ENCODE data around the gene ADAM12.

ADAM12 gene

GRCh38 chr10:126214679-126215078 is 173.6 kb downstream of the ADAM12 start:
- no peak for TF ChIP-seq CTCF (IDR thresholded peaks at IDR 0.05; ENCODE audit: low read depth, low read length)
- no peak for TF ChIP-seq EZH2phosphoT487 (IDR thresholded peaks at IDR 0.05; ENCODE audit: low read depth)
- no peaks in the 10 kb centered on the region for H3K36me3 ChIP-seq (replicated peaks; ENCODE audit: low read depth, low read length)
- no peaks in the 10 kb centered on the region for H3K9me3 ChIP-seq (ENCODE audit: insufficient read depth, low read length)
- H2AFZ ChIP-seq (ENCODE audit: low read depth, low read length): no peak overlapping the region
- no peaks in the 10 kb centered on the region for H3K79me2 ChIP-seq (ENCODE audit: low read length)
- no peaks in the 10 kb centered on the region for H3K27me3 ChIP-seq (ENCODE audit: low read depth, low read length)
- H3K4me1 ChIP-seq (ENCODE audit: low read length): no peaks in the 10 kb centered on the region
- H3K27ac ChIP-seq (ENCODE audit: low read length): no peak overlapping the region
- no peaks in the 10 kb centered on the region for H4K20me1 ChIP-seq (ENCODE audit: insufficient read depth, low read length)
- H3K4me2 ChIP-seq (ENCODE audit: low read length): no peak overlapping the region
- no peak overlapping the region for H3K9ac ChIP-seq (ENCODE audit: low read length)
- no peak overlapping the region for H3K4me3 ChIP-seq (ENCODE audit: low read length)

- H3K27ac ChIP-seq (ENCODE audit: low read length): no peak overlapping the region
- H3K4me3 ChIP-seq (ENCODE audit: low read length): no peak overlapping the region
- TF ChIP-seq CTCF (IDR thresholded peaks at IDR 0.05; ENCODE audit: low read depth, low read length) (no peak), EZH2phosphoT487 (IDR thresholded peaks at IDR 0.05; ENCODE audit: low read depth) (no peak)
- no peaks in the 10 kb centered on the region for H3K27me3 ChIP-seq (ENCODE audit: low read depth, low read length)
- H3K9me3 ChIP-seq (ENCODE audit: insufficient read depth, low read length): no peaks in the 10 kb centered on the region
- H4K20me1 ChIP-seq (ENCODE audit: insufficient read depth, low read length): no peaks in the 10 kb centered on the region
- H3K9ac ChIP-seq (ENCODE audit: low read length): no peak overlapping the region
- no peak overlapping the region for H2AFZ ChIP-seq (ENCODE audit: low read depth, low read length)
- H3K4me1 ChIP-seq (ENCODE audit: low read length): no peaks in the 10 kb centered on the region
- no peak overlapping the region for H3K4me2 ChIP-seq (ENCODE audit: low read length)
- H3K79me2 ChIP-seq (ENCODE audit: low read length): no peaks in the 10 kb centered on the region
- H3K36me3 ChIP-seq (replicated peaks; ENCODE audit: low read depth, low read length): no peaks in the 10 kb centered on the region
Observed at GRCh38 chr10:126214021-126214420, 174.3 kb downstream of the ADAM12 start.

- Histone ChIP-seq H3K9ac (ENCODE audit: low read length) (no peak overlapping the region), H3K36me3 (replicated peaks; ENCODE audit: low read depth, low read length) (no peaks in the 10 kb centered on the region), H3K4me1 (ENCODE audit: low read length) (no peaks in the 10 kb centered on the region), H3K4me2 (ENCODE audit: low read length) (no peak overlapping the region), H3K79me2 (ENCODE audit: low read length) (no peaks in the 10 kb centered on the region), H3K4me3 (ENCODE audit: low read length) (no peak overlapping the region), H2AFZ (ENCODE audit: low read depth, low read length) (no peak overlapping the region), H3K9me3 (ENCODE audit: insufficient read depth, low read length) (no peaks in the 10 kb centered on the region), H4K20me1 (ENCODE audit: insufficient read depth, low read length) (no peaks in the 10 kb centered on the region), H3K27ac (ENCODE audit: low read length) (no peak overlapping the region), H3K27me3 (ENCODE audit: low read depth, low read length) (no peaks in the 10 kb centered on the region)
- TF ChIP-seq EZH2phosphoT487 (IDR thresholded peaks at IDR 0.05; ENCODE audit: low read depth) (no peak), CTCF (IDR thresholded peaks at IDR 0.05; ENCODE audit: low read depth, low read length) (no peak)
Observed at GRCh38 chr10:126212738-126213137, 175.5 kb downstream of the ADAM12 start.

GRCh38 chr10:126210051-126210651 is 178.1 kb downstream of the ADAM12 start:
- H2AFZ ChIP-seq (ENCODE audit: low read depth, low read length): no peak overlapping the region
- no peak overlapping the region for H3K27ac ChIP-seq (ENCODE audit: low read length)
- H3K4me3 ChIP-seq (ENCODE audit: low read length): no peak overlapping the region
- TF ChIP-seq CTCF (IDR thresholded peaks at IDR 0.05; ENCODE audit: low read depth, low read length): no peak
- H3K27me3 ChIP-seq (ENCODE audit: low read depth, low read length): no peaks in the 10 kb centered on the region
- H3K9ac ChIP-seq (ENCODE audit: low read length): no peak overlapping the region
- H3K79me2 ChIP-seq (ENCODE audit: low read length): no peaks in the 10 kb centered on the region
- H3K36me3 ChIP-seq (replicated peaks; ENCODE audit: low read depth, low read length): no peaks in the 10 kb centered on the region
- H3K4me1 ChIP-seq (ENCODE audit: low read length): no peaks in the 10 kb centered on the region
- no peaks in the 10 kb centered on the region for H4K20me1 ChIP-seq (ENCODE audit: insufficient read depth, low read length)
- H3K9me3 ChIP-seq (ENCODE audit: insufficient read depth, low read length): no peaks in the 10 kb centered on the region
- H3K4me2 ChIP-seq (ENCODE audit: low read length): no peak overlapping the region

All from OCI-LY3 (cell line).